ENCODE data around the gene SELENOH. TPM values are rescaled to one million over a fixed set of nuclear protein-coding genes. Genes with fewer than 3 reads are reported as not detected.

The SELENOH gene
- total and polyA plus RNA-seq, 9 of the 15 experiments (the other 6 are each of a cell fraction or from before 2014, with no cell fraction given) = 16.6 to 299 (median 118) TPM

DNA sequence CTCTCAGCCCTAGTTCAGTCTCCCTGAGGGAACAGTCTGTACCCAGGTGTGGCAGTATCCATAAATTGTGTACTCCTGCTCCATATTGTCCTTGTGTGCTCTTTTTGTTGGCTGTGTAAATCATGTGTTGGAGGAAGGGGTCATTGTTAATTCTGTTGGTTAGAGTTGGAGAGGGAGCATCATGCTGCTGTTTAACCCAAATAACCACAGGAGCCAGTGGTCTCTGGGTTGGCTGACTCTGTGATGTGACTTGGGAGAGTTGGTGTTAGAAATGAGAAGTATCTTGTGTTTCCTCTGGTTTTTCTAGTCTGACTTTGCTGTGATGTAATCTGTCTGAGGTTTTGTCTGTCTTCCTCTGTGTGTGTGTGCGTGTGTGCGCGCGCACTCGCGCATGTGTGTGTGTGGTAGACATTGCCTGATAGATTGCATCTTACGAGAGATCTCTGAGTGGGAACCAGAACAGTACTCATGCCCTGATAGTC, 50.8 kb downstream of the SELENOH start:
- Histone ChIP-seq H3K36me3 (ENCODE audit: control insufficient read depth, insufficient read depth, low read length) (peaks cover 33% of the 10 kb centered on the region), H3K4me1 (replicated peaks in 1 of 2; ENCODE audit: control insufficient read depth in 2 of 2, insufficient read depth in 2 of 2, low read length in 2 of 2) (peaks cover 6 to 11% of the 10 kb centered on the region in 2 experiments), H3K9me1 (ENCODE audit: control insufficient read depth, insufficient read depth, low read length) (no peaks in the 10 kb centered on the region), H3K9me3 (replicated peaks; ENCODE audit: control insufficient read depth, insufficient read depth, low read depth, low read length) (no peaks in the 10 kb centered on the region), H3K4me3 (no peak overlapping the region), H3K9ac (ENCODE audit: insufficient read depth in 1 of 2, low read depth in 2 of 2, low read length in 2 of 2) (no peak overlapping the region), H3K79me2 (ENCODE audit: control insufficient read depth, insufficient read depth, low read length) (peaks cover 66% of the 10 kb centered on the region), H3K27me3 (ENCODE audit: control insufficient read depth in 2 of 2, insufficient read depth in 2 of 2, low read length in 2 of 2) (no peaks in the 10 kb centered on the region), H3K4me2 (ENCODE audit: insufficient read depth, low read length) (no peak overlapping the region), H3K27ac (ENCODE audit: extremely low read depth, low read depth, low read length) (0 out of 3 replicates have a peak overlapping the region, but pooled peaks have one; percentile 2), H4K20me1 (replicated peaks; ENCODE audit: control insufficient read depth, insufficient read depth, low read length) (no peaks in the 10 kb centered on the region), H2AFZ (ENCODE audit: low read depth, low read length) (no peak overlapping the region)
- DNase-seq (ENCODE audit: extremely low read depth in 1 of 4, low spot score in 3 of 4) = peak in 1 of 4 experiments; percentile 44
- ATAC-seq = peak; percentile 45
- CTCF ChIA-PET (ENCODE audit: low intra/inter-chr PET ratio) = interaction anchor here (0.7 kb wide), 1 partner anchor 11 kb away, joined by 3 read pairs; no protein-coding TSS in a partner anchor
- FAIRE-seq = peak; percentile 66
- POLR2A ChIA-PET = interaction anchor here (0.5 to 1.8 kb wide), 3 partner anchors 8 to 94 kb away, joined by 3 to 6 read pairs (median 5); no protein-coding TSS in a partner anchor
- no TSS peak for BruUV-seq (replicated peaks)
- intact Hi-C loops (cut with micrococcal nuclease) (loop anchor here (10.0 kb wide), 1 partner anchor 447 kb away; no protein-coding TSS in a partner anchor), in situ Hi-C loops (cut with MboI) (loop anchor here (5.0 kb wide), 1 partner anchor 45 kb away; no protein-coding TSS in a partner anchor)
- 63% methylated on average over 7 of the region's 7 CpGs for whole genome bisulfite sequencing (ENCODE audit: insufficient coverage, low coverage, missing lambda C conversion rate)
- TF ChIP-seq ZNF583 (CRISPR knock-in tag; IDR thresholded peaks at IDR 0.05) = no peak
- TF ChIP-seq, protein P1, sequence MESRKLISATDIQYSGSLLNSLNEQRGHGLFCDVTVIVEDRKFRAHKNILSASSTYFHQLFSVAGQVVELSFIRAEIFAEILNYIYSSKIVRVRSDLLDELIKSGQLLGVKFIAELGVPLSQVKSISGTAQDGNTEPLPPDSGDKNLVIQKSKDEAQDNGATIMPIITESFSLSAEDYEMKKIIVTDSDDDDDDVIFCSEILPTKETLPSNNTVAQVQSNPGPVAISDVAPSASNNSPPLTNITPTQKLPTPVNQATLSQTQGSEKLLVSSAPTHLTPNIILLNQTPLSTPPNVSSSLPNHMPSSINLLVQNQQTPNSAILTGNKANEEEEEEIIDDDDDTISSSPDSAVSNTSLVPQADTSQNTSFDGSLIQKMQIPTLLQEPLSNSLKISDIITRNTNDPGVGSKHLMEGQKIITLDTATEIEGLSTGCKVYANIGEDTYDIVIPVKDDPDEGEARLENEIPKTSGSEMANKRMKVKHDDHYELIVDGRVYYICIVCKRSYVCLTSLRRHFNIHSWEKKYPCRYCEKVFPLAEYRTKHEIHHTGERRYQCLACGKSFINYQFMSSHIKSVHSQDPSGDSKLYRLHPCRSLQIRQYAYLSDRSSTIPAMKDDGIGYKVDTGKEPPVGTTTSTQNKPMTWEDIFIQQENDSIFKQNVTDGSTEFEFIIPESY (CRISPR knock-in tag; IDR thresholded peaks at IDR 0.05) = peak; percentile 96
- no peak for TF ChIP-seq FIP1L1 (IDR thresholded peaks at IDR 0.05; ENCODE audit: low read depth, low read length, poor library complexity, severe bottlenecking)
- TF ChIP-seq CEBPG (CRISPR knock-in tag; IDR thresholded peaks at IDR 0.05) = peak; percentile 39; the same call in 1 of the 2 replicates
- TF ChIP-seq CEBPG (tag; conservative IDR thresholded peaks at IDR 0.05 in 1 of 2, IDR thresholded peaks at IDR 0.05 in 1 of 2) = peak; percentile 70
- TF ChIP-seq EHMT2 (IDR thresholded peaks at IDR 0.05) = no peak
- no peak for TF ChIP-seq RBM22 (IDR thresholded peaks at IDR 0.05; ENCODE audit: low read depth, low read length, poor library complexity, severe bottlenecking)
- no peak for TF ChIP-seq JUN (IDR thresholded peaks at IDR 0.05; ENCODE audit: borderline replicate concordance, low read depth, low read length)
- no peak for TF ChIP-seq JUN (CRISPR knock-in tag; IDR thresholded peaks at IDR 0.05; ENCODE audit: borderline replicate concordance)
- TF ChIP-seq, protein P2, sequence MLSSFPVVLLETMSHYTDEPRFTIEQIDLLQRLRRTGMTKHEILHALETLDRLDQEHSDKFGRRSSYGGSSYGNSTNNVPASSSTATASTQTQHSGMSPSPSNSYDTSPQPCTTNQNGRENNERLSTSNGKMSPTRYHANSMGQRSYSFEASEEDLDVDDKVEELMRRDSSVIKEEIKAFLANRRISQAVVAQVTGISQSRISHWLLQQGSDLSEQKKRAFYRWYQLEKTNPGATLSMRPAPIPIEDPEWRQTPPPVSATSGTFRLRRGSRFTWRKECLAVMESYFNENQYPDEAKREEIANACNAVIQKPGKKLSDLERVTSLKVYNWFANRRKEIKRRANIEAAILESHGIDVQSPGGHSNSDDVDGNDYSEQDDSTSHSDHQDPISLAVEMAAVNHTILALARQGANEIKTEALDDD (IDR thresholded peaks at IDR 0.05) = peak; percentile 73
- TF ChIP-seq, protein P3, sequence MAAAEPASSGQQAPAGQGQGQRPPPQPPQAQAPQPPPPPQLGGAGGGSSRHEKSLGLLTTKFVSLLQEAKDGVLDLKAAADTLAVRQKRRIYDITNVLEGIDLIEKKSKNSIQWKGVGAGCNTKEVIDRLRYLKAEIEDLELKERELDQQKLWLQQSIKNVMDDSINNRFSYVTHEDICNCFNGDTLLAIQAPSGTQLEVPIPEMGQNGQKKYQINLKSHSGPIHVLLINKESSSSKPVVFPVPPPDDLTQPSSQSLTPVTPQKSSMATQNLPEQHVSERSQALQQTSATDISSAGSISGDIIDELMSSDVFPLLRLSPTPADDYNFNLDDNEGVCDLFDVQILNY (CRISPR knock-in tag; IDR thresholded peaks at IDR 0.05) = no peak
- TF ChIP-seq, protein P4, sequence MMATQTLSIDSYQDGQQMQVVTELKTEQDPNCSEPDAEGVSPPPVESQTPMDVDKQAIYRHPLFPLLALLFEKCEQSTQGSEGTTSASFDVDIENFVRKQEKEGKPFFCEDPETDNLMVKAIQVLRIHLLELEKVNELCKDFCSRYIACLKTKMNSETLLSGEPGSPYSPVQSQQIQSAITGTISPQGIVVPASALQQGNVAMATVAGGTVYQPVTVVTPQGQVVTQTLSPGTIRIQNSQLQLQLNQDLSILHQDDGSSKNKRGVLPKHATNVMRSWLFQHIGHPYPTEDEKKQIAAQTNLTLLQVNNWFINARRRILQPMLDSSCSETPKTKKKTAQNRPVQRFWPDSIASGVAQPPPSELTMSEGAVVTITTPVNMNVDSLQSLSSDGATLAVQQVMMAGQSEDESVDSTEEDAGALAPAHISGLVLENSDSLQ (IDR thresholded peaks at IDR 0.05) = peak; percentile 21; the same call in 1 of the 2 replicates
- TF ChIP-seq, protein P5, sequence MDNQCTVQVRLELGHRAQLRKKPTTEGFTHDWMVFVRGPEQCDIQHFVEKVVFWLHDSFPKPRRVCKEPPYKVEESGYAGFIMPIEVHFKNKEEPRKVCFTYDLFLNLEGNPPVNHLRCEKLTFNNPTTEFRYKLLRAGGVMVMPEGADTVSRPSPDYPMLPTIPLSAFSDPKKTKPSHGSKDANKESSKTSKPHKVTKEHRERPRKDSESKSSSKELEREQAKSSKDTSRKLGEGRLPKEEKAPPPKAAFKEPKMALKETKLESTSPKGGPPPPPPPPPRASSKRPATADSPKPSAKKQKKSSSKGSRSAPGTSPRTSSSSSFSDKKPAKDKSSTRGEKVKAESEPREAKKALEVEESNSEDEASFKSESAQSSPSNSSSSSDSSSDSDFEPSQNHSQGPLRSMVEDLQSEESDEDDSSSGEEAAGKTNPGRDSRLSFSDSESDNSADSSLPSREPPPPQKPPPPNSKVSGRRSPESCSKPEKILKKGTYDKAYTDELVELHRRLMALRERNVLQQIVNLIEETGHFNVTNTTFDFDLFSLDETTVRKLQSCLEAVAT (IDR thresholded peaks at IDR 0.05) = peak in 1 of 2 experiments; percentile 62; a peak in 1 of 4 replicates
- TF ChIP-seq NBN (IDR thresholded peaks at IDR 0.05; ENCODE audit: low read depth) = peak; percentile 55; the same call in 1 of the 2 replicates
- no peak for TF ChIP-seq ZNF263 (CRISPR knock-in tag; IDR thresholded peaks at IDR 0.05; ENCODE audit: borderline replicate concordance)

Data from K562 (cell line).